Stimulated activated CD8-positive, alpha-beta memory T cell treated with anti-CD3 and anti-CD28 coated beads, Interleukin-15, amount 100 ng/mL, for 1 hour (primary cell): Measurements from ENCODE around the gene ANK3.

ENCODE experiments used
- DNase-seq: peaks from one replicate; pipeline ENCODE4 v3.0.0-alpha.2; 2020; ENCODE audit warnings: low read depth

ANK3 gene

DNA sequence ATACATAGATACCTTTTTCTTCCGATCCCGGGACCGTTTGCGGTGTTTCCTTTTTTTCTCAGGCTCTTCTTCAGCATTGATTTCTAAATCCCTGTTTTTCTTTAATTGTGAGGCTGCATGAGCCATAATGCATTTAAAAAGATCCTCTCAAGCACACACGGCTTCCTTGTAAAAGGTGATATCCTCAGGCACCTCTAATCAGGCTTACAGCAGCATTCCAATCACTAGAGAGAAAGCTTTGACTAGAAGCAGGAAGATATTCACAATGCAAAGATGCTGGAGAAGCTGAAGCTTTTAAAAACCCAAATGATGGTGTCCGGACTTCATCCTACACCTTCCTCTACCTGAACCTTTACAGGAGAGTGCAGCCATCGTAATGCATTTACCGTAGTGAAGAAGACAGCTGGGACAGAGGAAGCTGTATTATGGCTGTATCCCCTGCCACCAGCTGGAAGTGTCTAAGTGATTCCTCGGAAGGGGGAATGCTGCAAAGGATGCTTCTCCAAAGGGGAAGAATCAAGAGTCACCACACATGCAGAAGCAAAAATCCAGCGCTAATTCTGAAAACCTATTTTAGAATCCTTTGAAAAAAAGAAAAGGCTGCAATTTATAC is at the start of gene ANK3:
Gene ANK3 (minus strand): TSS at position 463 of the 613 bp plus-strand sequence. CDS start 337 bp downstream, at position 126.
- no peak for DNase-seq

GRCh38 chr10:60434418-60435046 is 44.9 kb upstream of the ANK3 start:
- no peak for DNase-seq

- no peak for DNase-seq
Observed at GRCh38 chr10:60433684-60434083, 44.0 kb upstream of the ANK3 start.

- DNase-seq: no peak
Observed at GRCh38 chr10:60430836-60431597, 41.3 kb upstream of the ANK3 start.

GRCh38 chr10:60430017-60430416 is 40.3 kb upstream of the ANK3 start:
- no peak for DNase-seq

- DNase-seq: no peak
Observed at GRCh38 chr10:60429084-60429849, 39.6 kb upstream of the ANK3 start.

- DNase-seq: no peak
Observed at GRCh38 chr10:60428387-60428737, 38.7 kb upstream of the ANK3 start.

- DNase-seq: no peak
Observed at GRCh38 chr10:60427709-60428386, 38.2 kb upstream of the ANK3 start.

GRCh38 chr10:60427148-60427547 is 37.5 kb upstream of the ANK3 start:
- no peak for DNase-seq

GRCh38 chr10:60426425-60426824 is 36.8 kb upstream of the ANK3 start:
- DNase-seq: no peak

GRCh38 chr10:60425392-60426110 is 35.9 kb upstream of the ANK3 start:
- DNase-seq: no peak

DNA sequence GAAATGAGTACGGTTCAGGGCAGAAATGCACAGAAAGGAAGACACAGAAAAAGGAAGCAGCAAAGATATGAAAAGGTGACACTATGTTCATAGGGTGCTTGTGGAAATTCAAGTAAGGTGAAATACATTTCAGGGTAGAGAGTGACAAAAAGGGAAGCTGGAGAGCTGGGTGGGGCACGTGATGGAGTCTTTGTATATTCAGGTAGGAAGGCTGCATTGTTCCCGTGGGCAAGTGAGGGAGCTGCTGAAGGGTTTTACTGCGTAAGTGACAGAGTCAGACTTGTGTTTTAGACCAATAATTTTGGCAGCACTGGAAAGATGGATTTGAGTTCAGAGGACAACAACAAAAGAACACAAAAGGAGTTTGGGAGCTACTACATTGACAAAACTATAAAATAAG is 35.3 kb upstream of the ANK3 start:
- DNase-seq: no peak

- no peak for DNase-seq
Observed at GRCh38 chr10:60423920-60424319, 34.2 kb upstream of the ANK3 start.

DNA sequence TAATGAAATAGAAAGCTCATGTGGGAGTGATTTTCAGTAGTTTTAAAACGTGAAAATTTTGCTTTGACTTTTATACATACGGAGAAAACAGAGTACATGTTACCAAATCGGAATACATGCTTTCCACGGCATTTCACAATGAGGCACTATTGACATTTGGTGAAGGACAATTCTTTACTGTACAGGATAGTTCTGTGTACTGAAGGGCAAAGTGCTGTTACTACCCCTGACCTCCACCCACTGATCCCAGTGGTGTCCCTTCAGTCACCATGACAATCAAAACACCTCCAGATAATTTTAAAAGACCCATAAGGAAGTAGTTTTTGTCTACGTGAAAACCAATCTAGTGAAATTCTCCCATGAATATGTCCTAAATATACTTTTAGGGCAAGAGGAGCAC is 33.1 kb upstream of the ANK3 start:
- DNase-seq: no peak

GRCh38 chr10:60420991-60421894 is 31.6 kb upstream of the ANK3 start:
- no peak for DNase-seq

GRCh38 chr10:60419249-60419648 is 29.6 kb upstream of the ANK3 start:
- no peak for DNase-seq

DNA sequence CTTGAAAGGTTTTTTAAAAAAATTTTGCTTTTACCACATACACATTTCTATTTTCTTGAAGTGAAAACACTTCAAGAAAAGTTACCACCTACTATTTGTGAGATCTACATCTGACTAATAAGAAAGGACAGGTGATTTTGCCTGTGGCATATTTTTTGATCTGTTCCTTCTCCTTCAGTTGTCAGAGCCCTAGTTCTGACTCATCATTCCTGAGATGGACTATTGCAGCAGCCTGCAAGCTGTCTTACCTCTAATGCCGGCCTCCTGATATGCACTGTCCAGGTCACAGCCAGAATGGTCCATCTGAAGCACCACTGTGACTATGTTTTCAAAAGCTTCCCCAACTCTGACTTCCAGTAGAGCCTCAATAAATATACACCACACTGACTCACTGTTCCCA is 28.2 kb upstream of the ANK3 start:
- DNase-seq: no peak

DNA sequence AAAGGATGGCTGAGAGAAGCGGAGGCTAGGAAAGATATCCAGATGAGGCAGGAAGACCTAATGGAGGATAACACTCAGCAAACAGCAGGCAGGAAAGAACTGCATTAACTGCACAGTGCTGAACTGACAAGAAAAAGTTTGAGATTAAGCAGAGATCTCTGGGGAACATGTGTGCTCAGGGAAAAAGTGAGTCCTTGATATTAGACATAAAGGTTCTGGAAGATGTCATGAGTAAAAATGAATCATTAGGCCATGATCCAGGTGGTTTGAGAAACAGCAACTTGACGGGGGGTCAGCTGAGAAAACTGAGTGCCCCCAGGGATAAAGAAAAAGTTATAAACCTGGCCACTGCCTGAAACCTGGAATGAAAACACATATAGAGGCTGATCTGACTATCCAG is 27.3 kb upstream of the ANK3 start:
- DNase-seq: no peak

- no peak for DNase-seq
Observed at GRCh38 chr10:60414877-60415585, 25.4 kb upstream of the ANK3 start.

GRCh38 chr10:60414111-60414510 is 24.4 kb upstream of the ANK3 start:
- DNase-seq: no peak
